ENCODE data around the gene PPP1R18. TPM values are rescaled to one million over a fixed set of nuclear protein-coding genes. Genes with fewer than 3 reads are reported as not detected.

PPP1R18 gene
- total and polyA plus RNA-seq, 8 donors = 5.3 to 27.2 (median 12.5) TPM

GRCh38 chr6:30683980-30684338, 2.5 kb downstream of the PPP1R18 start:
- Histone ChIP-seq H3K4me1 (peaks cover 0 to under 1% (median 0%) of the 10 kb centered on the region in 3 donors), H3K36me3 (no peaks in the 10 kb centered on the region), H3K4me3 (peak overlapping the region in 3 of 4 donors; percentile 18 to 78 (median 65)), H3K27me3 (no peaks in the 10 kb centered on the region), H3K9me3 (no peaks in the 10 kb centered on the region), H3K27ac (peak overlapping the region in 2 of 4 donors; percentile 92 to 93)
- no peak for DNase-seq
- TF ChIP-seq CTCF (IDR thresholded peaks at IDR 0.05) = no peak
- ATAC-seq = no peak
- FAIRE-seq = no peak
- intact Hi-C loops (cut with DNase I) = loop anchor here in 2 of 3 donors (5.0 kb wide), 2 partner anchors 38 to 43 kb away; partner anchors contain the start of gene TUBB (in 1 of the 2)
- WGBS, 2 donors = 59 to 62% methylated on average over 2 of the region's 2 CpGs

DNA sequence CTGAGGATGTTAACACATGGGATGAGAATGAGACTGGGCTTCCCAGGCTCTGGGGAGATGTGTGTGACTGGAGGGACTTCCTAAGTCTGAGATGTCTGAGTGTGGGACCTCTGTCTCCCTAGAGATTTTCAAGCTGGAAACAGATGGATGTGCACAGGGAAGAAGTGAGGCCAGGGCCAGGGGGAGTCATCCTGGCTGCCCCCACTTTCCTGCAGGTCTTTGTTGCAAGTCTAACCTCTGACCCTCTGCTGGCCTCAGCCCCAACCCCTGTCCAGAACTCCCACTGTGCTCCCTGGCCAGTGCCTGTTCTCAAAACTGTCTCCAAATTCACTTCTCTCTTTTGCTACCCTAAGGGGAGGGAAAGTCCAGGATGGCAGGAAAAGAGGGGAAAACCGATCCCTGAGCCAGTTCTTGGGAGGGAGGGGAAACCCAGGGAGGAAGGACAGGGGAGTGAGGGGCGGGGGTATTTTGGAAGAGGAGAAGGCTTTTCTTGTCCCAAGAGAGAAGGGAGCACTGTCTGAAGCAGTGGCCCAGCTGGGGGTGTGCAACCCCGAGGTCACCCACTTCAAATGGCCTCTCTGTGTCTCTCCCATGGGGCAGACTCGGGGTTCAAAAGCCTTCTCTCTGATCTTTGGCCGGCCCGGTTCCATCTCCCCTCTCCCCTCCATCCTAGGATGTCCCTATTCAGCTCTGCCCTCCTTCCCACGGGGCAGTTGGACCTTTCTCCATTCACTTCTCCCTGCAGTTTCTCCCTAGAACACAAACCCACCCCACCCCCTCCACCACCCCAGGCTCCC, 3.1 kb downstream of the PPP1R18 start:
- FAIRE-seq = no peak
- WGBS, 2 donors = 44 to 51% methylated on average over 7 of the region's 7 CpGs
- intact Hi-C loops (cut with DNase I) = loop anchor here in 2 of 3 donors (5.0 kb wide), 2 partner anchors 39 to 44 kb away; partner anchors contain the start of gene TUBB (in 1 of the 2)

DNA sequence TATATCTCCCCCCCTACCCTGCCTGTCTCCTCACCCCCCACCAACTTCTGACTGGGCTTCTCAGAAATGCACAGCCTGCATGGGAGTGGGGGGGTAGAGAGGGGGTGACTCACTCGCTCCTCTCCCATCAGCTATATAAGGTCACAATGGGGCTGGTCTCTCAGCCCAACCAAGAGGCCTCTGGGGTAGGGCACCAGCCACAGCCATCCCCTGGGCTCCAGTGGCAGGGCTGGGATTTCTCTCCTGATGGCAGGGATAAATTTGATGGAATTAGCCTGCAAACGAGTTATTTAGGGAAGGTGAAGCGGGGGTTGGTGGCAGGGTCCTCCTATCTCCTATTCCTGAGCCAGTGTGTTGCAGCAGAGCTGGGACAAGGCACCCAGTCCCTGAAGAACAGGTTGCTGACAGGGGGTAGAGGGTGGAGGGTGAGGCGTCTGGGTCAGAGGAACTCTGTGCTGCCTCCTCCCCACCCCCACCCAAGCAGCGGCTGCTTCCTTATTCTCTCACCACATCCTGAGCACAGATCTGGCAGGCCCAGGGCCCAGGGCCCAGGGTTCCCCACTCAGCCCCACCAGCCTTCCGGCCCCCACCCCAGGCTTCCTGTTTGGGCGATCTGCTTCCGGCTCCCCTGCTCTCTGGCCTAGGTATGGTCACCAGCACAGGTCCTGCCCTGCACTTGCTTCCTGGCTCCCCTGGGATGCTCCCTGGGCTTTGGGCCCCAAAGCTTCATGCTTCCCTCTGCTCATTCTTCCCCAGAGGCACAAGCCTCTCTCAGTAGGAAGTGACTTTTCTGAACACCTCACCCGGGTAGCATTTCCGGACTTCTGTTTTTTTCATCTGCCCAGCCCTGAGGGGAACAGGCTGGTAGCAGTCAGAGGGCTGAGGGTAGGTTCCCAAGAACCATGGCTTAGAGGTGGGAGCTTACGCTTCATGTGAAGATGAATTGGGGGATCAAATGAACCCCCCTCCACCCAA, 4.0 kb downstream of the PPP1R18 start:
- H3K4me3 ChIP-seq = peak overlapping the region in 3 of 4 donors; percentile 18 to 78 (median 65)
- FAIRE-seq (no peak), DNase-seq (peak in 5 of 6 donors; percentile 45 to 75 (median 66)), ATAC-seq (peak in 3 of 4 donors; percentile 11 to 30 (median 11))
- H3K27ac ChIP-seq = peak overlapping the region; percentile 34 to 93 (median 64)
- H3K36me3 ChIP-seq = no peaks in the 10 kb centered on the region
- no peaks in the 10 kb centered on the region for H3K9me3 ChIP-seq
- intact Hi-C loops (cut with DNase I) = loop anchor here in 2 of 3 donors (5.0 kb wide), 2 partner anchors 40 to 45 kb away; partner anchors contain the start of gene TUBB (in 1 of the 2)
- 47 to 51% methylated on average over 10 to 11 of the region's 11 CpGs for WGBS, 2 donors
- H3K27me3 ChIP-seq = no peaks in the 10 kb centered on the region
- no peak for TF ChIP-seq CTCF (IDR thresholded peaks at IDR 0.05)
- H3K4me1 ChIP-seq = no peaks in the 10 kb centered on the region

More for the DNA sequence above, 3.1 kb downstream of the PPP1R18 start:
- no peak for TF ChIP-seq CTCF (IDR thresholded peaks at IDR 0.05)
- ATAC-seq (no peak), DNase-seq (peak in 2 of 6 donors; percentile 9 to 37)
- peak overlapping the region in 3 of 4 donors; percentile 18 to 78 (median 65) for H3K4me3 ChIP-seq
- no peaks in the 10 kb centered on the region for H3K9me3 ChIP-seq
- peak overlapping the region; percentile 1 to 93 (median 57) for H3K27ac ChIP-seq
- H3K4me1 ChIP-seq = no peaks in the 10 kb centered on the region
- no peaks in the 10 kb centered on the region for H3K36me3 ChIP-seq
- H3K27me3 ChIP-seq = no peaks in the 10 kb centered on the region

DNA sequence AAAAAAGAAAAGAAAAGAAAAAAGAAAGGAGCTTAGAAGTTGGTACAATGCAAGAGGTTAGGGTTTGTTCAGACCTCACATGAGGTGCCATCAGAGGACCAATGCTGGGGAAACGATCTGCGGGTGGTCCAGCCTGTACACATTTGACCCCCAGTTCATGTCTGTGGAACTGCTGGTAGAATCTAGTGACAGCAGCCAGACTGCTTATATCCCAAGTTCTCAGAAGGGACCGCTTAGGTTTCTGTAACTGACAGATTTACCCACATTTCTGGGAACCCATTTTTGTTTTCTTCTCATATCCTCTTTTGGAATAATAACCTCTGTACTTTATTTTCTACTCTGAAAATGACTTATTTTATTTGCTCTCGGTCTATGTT, 4.7 kb downstream of the PPP1R18 start:
- intact Hi-C loops (cut with DNase I) = loop anchor here (2.0 to 5.0 kb wide), 3 partner anchors 41 to 46 kb away; partner anchors contain the start of gene TUBB (in 1 of the 3)

More for the DNA sequence above, 4.7 kb downstream of the PPP1R18 start:
- DNase-seq = peak in 1 of 6 donors; percentile 3
- Histone ChIP-seq H3K27ac (peak overlapping the region in 1 of 4 donors; percentile 92), H3K4me3 (peak overlapping the region in 1 of 4 donors; percentile 78), H3K4me1 (no peaks in the 10 kb centered on the region), H3K9me3 (no peaks in the 10 kb centered on the region), H3K36me3 (peaks cover 0 to 6% (median 0%) of the 10 kb centered on the region in 3 donors), H3K27me3 (no peaks in the 10 kb centered on the region)
- WGBS, 2 donors = 72 to 84% methylated on average over 4 of the region's 4 CpGs
- no peak for TF ChIP-seq CTCF (IDR thresholded peaks at IDR 0.05)
- ATAC-seq = no peak
- FAIRE-seq = no peak

All from pancreas (tissue), 10 donors.